HFF-Myc (cell line): ENCODE data around the gene RGS18.

ENCODE experiments used
- DNase-seq: peaks from one replicate; pipeline ENCODE4 v3.0.0-alpha.2; 2011; ENCODE audit warnings: low read depth; ENCODE audit errors: extremely low read depth
- H3K4me3 ChIP-seq: replicated peaks from 2 replicates; pipeline ENCODE4 v1.5.1; 2011; ENCODE audit warnings: low read depth, mild to moderate bottlenecking, control low read depth, low read length
- CTCF ChIP-seq: IDR thresholded peaks from 2 replicates; pipeline ENCODE4 v1.5.1; 2012; ENCODE audit warnings: mild to moderate bottlenecking, low read depth, low read length, control low read depth; ENCODE audit errors: missing control alignments

RGS18 gene

GRCh38 chr1:192158181-192158580 lies at the start of gene RGS18:
RGS18 (plus strand) TSS chr1:192158462; CDS start chr1:192158638, 176 bp downstream.
- no peak for TF ChIP-seq CTCF
- no peak within 1 kb of the TSS for H3K4me3 ChIP-seq
- no peak for DNase-seq

- no peak overlapping the region for H3K4me3 ChIP-seq
- no peak for DNase-seq
- no peak for TF ChIP-seq CTCF
These were observed 48.7 kb upstream of the RGS18 start for GRCh38 chr1:192109576-192109975.

GRCh38 chr1:192115000-192115399 lies 43.3 kb upstream of the RGS18 start:
- DNase-seq = no peak
- no peak overlapping the region for H3K4me3 ChIP-seq
- no peak for TF ChIP-seq CTCF

- H3K4me3 ChIP-seq = no peak overlapping the region
- DNase-seq = no peak
- no peak for TF ChIP-seq CTCF
These were observed 39.3 kb upstream of the RGS18 start for GRCh38 chr1:192118881-192119405.

GRCh38 chr1:192119701-192120100 lies 38.6 kb upstream of the RGS18 start:
- H3K4me3 ChIP-seq = no peak overlapping the region
- no peak for DNase-seq
- TF ChIP-seq CTCF = no peak

- no peak for TF ChIP-seq CTCF
- no peak for DNase-seq
- no peak overlapping the region for H3K4me3 ChIP-seq
These were observed 35.6 kb upstream of the RGS18 start for GRCh38 chr1:192122668-192123067.

GRCh38 chr1:192123212-192123611 lies 35.0 kb upstream of the RGS18 start:
- no peak overlapping the region for H3K4me3 ChIP-seq
- no peak for TF ChIP-seq CTCF
- DNase-seq = no peak
